ENCODE results near the gene REELD1.
A peak's percentile ranks its signal among the peaks of the same experiment; 100 is the strongest.

The REELD1 gene

DNA sequence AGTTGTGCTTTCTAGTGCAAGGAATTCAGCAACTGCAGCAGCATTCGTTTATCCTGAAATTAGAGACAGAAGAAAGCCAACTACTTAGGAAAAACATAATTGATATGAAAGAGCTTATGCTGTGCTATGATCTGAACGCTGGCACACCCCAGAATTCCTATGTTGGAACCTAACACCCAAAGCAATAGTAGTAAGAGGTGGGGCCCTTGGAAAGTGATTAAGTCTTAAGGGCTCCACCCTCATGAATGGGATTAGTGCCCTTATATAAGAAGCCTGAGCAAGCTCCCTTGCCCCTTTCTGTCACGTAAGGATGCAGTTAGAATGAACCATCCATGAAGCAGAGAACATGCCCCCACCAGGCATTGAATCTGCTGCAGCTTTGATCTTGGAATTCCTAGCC, 44.2 kb upstream of the REELD1 start:
- TF ChIP-seq, protein P1, sequence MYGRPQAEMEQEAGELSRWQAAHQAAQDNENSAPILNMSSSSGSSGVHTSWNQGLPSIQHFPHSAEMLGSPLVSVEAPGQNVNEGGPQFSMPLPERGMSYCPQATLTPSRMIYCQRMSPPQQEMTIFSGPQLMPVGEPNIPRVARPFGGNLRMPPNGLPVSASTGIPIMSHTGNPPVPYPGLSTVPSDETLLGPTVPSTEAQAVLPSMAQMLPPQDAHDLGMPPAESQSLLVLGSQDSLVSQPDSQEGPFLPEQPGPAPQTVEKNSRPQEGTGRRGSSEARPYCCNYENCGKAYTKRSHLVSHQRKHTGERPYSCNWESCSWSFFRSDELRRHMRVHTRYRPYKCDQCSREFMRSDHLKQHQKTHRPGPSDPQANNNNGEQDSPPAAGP (tag by site-specific recombination; IDR thresholded peaks at IDR 0.05), result no peak
- no peak for TF ChIP-seq ZNF639 (tag by site-specific recombination; IDR thresholded peaks at IDR 0.05)
- no peak for TF ChIP-seq ZNF677 (tag by site-specific recombination; IDR thresholded peaks at IDR 0.05)
- no peak overlapping the region for H3K27ac ChIP-seq (ENCODE audit: extremely low read depth, low read depth, low read length)
- ChIA-PET CTCF (interaction anchor here (0.6 to 0.7 kb wide), 2 partner anchors 9 to 74 kb away, joined by 3 read pairs; no protein-coding TSS in a partner anchor), POLR2A (no interaction called here)
- H3K36me3 ChIP-seq (ENCODE audit: control insufficient read depth in 2 of 2, insufficient read depth in 1 of 2, low read length in 2 of 2), result no peaks in the 10 kb centered on the region
- no peaks in the 10 kb centered on the region for H3K4me1 ChIP-seq (ENCODE audit: control insufficient read depth, insufficient read depth, low read length)
- H3K4me3 ChIP-seq (ENCODE audit: low read depth, low read length), result no peak overlapping the region
- H3K9me3 ChIP-seq (ENCODE audit: control insufficient read depth, insufficient read depth, low read depth, low read length), result no peaks in the 10 kb centered on the region

DNA sequence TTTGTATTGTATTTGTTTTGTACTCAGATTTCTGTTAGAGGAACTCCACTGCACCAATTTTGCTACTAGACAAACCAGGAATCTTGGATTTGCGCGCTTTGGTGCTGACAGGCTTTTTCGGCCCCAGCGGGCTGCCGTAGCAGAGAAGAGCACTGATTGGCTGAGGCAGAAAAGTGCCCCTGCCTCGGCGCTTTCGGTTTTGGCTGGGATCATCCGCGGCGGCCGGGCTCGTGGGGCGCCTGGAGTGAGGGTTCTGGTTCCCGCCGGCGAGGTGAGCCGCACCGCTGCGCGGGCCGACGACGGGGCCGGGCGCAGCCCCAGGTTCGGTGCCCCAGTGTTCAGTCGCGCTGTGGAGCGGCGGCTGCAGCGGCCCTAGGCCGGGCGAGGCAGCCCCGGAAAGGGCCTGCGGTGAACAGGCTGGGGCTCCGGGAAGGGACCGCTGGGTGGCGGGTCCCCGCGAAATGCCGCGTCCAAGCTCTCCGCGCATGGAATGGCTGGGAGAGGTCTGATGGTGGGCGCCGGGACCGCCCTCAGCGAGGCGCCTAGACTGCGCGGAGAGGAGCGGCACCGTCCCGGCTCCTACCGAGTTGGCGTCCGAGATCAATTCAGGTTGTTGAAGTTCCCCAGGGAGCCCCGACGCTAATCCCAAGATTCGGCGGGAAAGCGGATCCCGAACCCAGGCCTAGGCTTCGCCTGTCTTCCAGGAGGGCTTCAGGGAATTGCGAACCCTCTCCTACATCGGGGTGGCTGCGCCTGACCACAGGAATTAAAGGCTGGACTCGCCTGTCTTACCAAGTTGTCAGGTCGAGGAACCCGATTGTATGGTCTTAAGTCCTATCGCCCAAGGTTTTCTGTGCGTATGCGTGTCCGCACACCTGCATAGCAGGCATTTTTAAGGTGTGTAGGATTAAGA, 38.5 kb upstream of the REELD1 start, which contains the start of gene LSM6:
LSM6 (plus strand) TSS at position 178 of the 913 bp plus-strand sequence. CDS start 7,204 bp downstream, outside the sequence.
- no peaks in the 10 kb centered on the region for H3K9me3 ChIP-seq (ENCODE audit: control insufficient read depth, insufficient read depth, low read depth, low read length)
- peak within 1 kb of the TSS; percentile 81 for H3K27ac ChIP-seq (ENCODE audit: extremely low read depth, low read depth, low read length)
- H3K4me1 ChIP-seq (ENCODE audit: control insufficient read depth, insufficient read depth, low read length), result no peaks in the 10 kb centered on the region
- ChIA-PET POLR2A (no interaction called here), CTCF (no interaction called here)
- peak within 1 kb of the TSS; percentile 85 for H3K4me3 ChIP-seq (ENCODE audit: low read depth, low read length)
- H3K36me3 ChIP-seq (ENCODE audit: control insufficient read depth in 2 of 2, insufficient read depth in 1 of 2, low read length in 2 of 2), result peaks cover 0 to 6% of the 10 kb centered on the region in 2 experiments; a peak in 1 of 3 replicates
- TF ChIP-seq ZBTB11 (tag by site-specific recombination; conservative IDR thresholded peaks at IDR 0.05; ENCODE audit: low read depth), result peak; percentile 36; the same call in 1 of the 2 replicates
- TF ChIP-seq ZSCAN5A (tag by site-specific recombination; IDR thresholded peaks at IDR 0.05), result no peak
- no peak for TF ChIP-seq HOXC10 (CRISPR knock-in tag; IDR thresholded peaks at IDR 0.05)
- TF ChIP-seq ZNF660 (tag by site-specific recombination; IDR thresholded peaks at IDR 0.05), result 0 out of 2 replicates have a peak, but pooled peaks have one; percentile 58
- TF ChIP-seq ZNF114 (tag by site-specific recombination; IDR thresholded peaks at IDR 0.05), result no peak
- no peak for TF ChIP-seq PRDM6 (tag by site-specific recombination; IDR thresholded peaks at IDR 0.05)
- no peak for TF ChIP-seq SP7 (tag by site-specific recombination; IDR thresholded peaks at IDR 0.05)
- TF ChIP-seq ZNF558 (tag by site-specific recombination; IDR thresholded peaks at IDR 0.05), result no peak
- peak; percentile 96 for TF ChIP-seq ZBTB20 (tag by site-specific recombination; IDR thresholded peaks at IDR 0.05)
- peak; percentile 25; the same call in 1 of the 2 replicates for TF ChIP-seq ZNF518A (tag by site-specific recombination; conservative IDR thresholded peaks at IDR 0.05; ENCODE audit: low read depth)
- TF ChIP-seq ZNF585B (tag by site-specific recombination; IDR thresholded peaks at IDR 0.05), result no peak
- no peak for TF ChIP-seq ZNF23 (tag by site-specific recombination; IDR thresholded peaks at IDR 0.05; ENCODE audit: borderline replicate concordance)
- peak; percentile 62 for TF ChIP-seq ZNF501 (tag by site-specific recombination; IDR thresholded peaks at IDR 0.05)
- TF ChIP-seq ZNF530 (tag by site-specific recombination; IDR thresholded peaks at IDR 0.05; ENCODE audit: low read depth), result no peak
